ENCODE results near the gene CTSC.
"Not testable (repeated sequence)": the region's sequence is repeated elsewhere in the genome, so short reads cannot be mapped to it uniquely, and the experiment has no call there.

- not testable (repeated sequence) for TF ChIP-seq CTCF (IDR thresholded peaks at IDR 0.05); ZFX (IDR thresholded peaks at IDR 0.05; ENCODE audit: borderline replicate concordance)
Observed at GRCh38 chr11:88245576-88245975, 92.0 kb downstream of the CTSC start.

Data from 22Rv1 (cell line).